Left cardiac atrium (tissue), 4 donors: ENCODE data around the gene UPK3BL1. TPM values are rescaled to one million over a fixed set of nuclear protein-coding genes. Genes with fewer than 3 reads are reported as not detected.
"Not testable (repeated sequence)": the region's sequence is repeated elsewhere in the genome, so short reads cannot be mapped to it uniquely, and the experiment has no call there.

Experiments
- ATAC-seq, 2 donors: fragments of 200-7000 bp; cut with Tn5 transposase; one replicate each; pipeline ENCODE4 v1.9.1; 2020; ENCODE audit warnings: mild to moderate bottlenecking in 2 of 2, moderate library complexity in 2 of 2
- DNase-seq: peaks from one replicate; pipeline ENCODE4 v3.0.0-alpha.2; 2020
- intact Hi-C, 2 donors: fragments of 100-400 bp; cut with DNase I; formaldehyde crosslinking; loops; one replicate each; pipeline versions ENCODE4 v1.14.1 to v1.15.1; 2022 to 2023
- total RNA-seq, 2 donors: library from RNA; stranded (reverse); fragmentation: NEBNext Ultra II Directional; extraction: Animal tissue kit (Norgen Biotek cat#: 25700); gene quantifications; one replicate each; pipeline ENCODE4 v1.2.1, GENCODE V29; 2021
- donor health status: DM: no; HTN: yes; CAD: no.
- donor health status: DM: no; HTN: yes; CAD: no; lungs with severe emphysema.
- donor health status: DM: yes; HTN: yes; CAD: no.
- donor health status: Dilated cardiomyopathy.

The UPK3BL1 gene
- total RNA-seq, 2 donors from 2014 or later = 8.3 to 19.2 TPM

DNA sequence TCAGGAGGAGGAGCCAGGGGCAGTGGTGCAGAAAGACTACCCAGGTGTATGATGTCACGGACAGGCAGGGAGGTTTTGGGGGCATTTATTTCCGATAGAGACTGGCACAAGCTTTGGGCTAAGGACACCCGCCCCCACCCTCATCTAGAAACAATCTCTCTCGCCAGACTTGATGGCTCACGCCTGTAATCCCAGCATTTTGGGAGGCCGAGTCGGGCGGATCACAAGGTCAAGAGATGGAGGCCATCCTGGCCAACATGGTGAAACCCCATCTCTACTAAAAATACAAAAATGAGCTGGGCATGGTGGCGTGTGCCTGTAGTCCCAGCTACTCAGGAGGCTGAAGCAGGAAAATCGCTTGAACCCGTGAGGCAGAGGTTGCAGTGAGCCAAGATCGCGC is 5.6 kb downstream of the UPK3BL1 start:
- intact Hi-C loops, DNase-seq, ATAC-seq: not testable (repeated sequence)

DNA sequence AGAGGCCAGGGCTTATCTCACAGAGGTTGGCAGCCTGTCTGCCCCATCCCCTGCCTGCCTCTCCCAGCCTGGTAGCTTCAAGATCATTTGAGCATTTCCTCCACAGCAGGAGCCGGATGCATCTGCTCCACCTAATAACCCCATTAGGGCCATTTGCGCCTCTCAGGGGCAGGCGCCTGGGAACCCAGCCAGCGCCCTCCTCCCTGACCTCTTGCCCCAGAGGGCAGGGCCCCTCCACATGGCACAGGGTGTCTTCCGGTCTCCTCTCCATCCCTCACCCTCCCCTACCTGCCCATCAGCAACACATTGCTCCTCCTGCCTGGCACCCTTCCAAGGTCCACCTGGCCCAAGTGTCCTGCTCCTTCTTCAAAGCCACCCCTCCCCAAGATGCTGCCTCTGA is 7.2 kb downstream of the UPK3BL1 start:
- DNase-seq, intact Hi-C loops: not testable (repeated sequence)
- peak in 1 of 2 donors; percentile 3 for ATAC-seq

DNA sequence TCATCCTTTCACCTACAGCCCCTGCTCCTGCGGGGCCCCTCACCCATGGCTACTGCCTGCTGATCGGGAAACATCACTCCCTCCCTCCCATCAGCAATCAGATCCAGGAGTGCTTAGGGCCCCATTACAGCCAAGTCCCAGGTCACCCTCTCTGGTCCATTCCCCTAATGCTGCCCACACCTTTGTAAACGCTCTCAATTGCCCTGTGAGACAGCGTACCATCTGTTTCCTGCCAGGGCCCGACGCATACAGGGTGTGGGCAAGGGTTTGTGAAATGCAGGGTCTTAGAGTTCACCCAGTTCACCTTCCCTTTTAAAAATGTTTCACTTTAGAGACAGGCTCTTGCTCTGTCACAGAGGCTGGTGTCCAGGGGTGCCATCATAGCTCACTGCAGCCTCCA is 8.3 kb downstream of the UPK3BL1 start:
- DNase-seq, intact Hi-C loops, ATAC-seq: not testable (repeated sequence)

DNA sequence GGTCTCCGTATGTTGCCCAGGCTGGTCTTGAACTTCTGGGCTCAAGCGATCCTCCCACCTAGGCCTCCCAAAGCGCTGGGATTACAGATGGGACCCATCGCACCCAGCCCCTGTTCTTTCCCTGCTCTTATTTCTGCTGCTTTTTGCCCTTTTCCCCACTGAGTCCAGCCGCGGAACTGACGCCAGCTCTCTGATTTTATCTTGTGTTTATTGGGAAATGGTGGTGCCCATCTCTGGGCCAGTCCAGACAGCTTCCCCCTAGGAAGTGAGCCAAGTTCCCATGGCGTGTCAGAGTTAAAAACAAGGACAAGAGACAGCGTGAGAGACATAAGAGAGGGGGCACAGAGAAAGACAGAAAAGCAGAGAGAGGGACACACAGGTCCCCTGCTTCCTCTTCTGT is 12.0 kb downstream of the UPK3BL1 start:
- intact Hi-C loops = not testable (repeated sequence)
- ATAC-seq = peak in 1 of 2 donors; percentile 61
- peak; percentile 24 for DNase-seq

DNA sequence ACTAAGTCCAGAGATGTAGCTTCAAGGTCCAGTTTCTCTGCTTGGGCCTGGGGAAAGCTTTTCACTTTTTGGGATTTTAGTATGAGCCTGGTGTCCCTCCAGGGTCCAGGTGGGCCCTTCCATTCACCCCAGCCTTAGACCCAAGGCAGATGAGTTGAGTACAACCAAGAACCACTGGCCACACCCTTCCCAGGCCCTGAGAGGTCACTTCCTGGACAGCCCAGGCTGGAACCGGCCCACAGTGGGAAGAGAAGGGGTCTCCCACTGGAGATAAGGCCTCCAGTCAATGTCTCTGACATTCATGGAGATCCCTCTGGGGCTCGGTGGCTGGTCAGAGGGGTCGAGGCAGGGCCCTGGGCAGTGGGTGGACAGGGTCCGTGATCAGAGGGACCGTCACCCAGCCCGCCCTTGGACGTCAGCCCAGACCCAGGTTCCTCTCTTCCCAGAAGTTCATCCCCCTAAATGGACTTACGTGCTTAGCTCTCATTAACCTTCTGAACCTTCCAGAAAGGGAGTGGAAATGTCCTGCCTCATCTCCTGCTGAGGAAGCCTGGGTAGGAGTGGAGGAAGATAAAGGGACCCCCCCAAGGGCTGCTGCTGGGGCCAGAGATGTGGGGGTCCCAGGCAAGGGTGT is 15.2 kb downstream of the UPK3BL1 start:
- intact Hi-C loops = not testable (repeated sequence)
- peak in 1 of 2 donors; percentile 10 for ATAC-seq

DNA sequence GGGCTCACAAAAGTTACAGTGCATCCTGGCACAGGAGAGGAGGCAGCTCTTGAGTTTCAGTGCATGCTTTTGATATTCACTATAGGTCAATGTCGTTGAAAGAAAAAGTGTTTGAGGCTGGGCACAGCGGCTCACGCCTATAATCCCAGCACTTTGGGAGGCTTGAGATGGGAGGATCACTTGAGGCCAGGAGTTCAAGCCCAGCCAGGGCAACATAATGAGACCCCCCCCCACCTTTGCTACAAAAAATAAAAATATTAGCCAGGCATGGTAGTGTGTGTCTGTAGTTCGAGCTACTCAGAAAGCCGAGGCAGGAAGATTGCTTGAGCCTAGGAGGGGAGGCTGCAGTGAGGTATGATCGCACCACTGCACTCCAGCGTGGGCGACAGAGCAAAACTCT is 24.5 kb downstream of the UPK3BL1 start:
- intact Hi-C loops, DNase-seq, ATAC-seq: not testable (repeated sequence)

More for the DNA sequence above, 15.2 kb downstream of the UPK3BL1 start:
- DNase-seq = not testable (repeated sequence)

DNA sequence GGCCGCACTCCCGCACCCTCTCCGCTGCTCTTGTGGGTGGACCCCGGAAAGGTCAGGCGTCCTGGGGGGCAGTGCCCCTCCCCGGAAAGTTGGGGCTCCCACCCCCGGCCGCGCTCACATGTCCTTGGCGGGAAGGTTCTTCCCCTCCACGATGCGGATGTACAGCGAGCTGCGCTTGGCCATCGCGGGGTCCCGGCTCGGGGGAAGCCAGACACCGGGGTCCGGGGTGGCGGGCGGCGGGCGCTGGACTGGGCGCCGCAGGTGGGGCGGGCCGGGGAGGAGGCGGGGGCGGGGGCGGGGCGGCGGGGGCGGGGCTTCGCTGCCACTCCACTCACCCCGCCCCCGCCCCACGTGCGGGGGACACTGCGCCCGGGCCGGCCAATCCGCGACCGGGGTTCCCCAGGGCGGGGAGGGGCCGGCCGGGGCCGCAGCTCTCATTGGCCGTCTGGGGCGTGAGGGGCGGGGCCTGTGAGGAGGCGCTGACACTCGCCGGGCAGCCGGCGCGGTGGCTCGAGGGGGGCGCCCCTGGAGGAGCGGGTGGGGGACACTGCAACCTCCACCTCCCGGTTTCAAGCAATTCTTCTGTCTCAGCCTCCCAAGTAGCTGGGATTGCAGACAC is 26.0 kb downstream of the UPK3BL1 start, which contains the start of gene RASA4:
RASA4 (minus strand) TSS at position 250 of the 619 bp plus-strand sequence; CDS start at position 183, 67 bp downstream.
- ATAC-seq (peak; percentile 91 to 96), DNase-seq (peak; percentile 56)
- intact Hi-C loops = not testable (repeated sequence)

DNA sequence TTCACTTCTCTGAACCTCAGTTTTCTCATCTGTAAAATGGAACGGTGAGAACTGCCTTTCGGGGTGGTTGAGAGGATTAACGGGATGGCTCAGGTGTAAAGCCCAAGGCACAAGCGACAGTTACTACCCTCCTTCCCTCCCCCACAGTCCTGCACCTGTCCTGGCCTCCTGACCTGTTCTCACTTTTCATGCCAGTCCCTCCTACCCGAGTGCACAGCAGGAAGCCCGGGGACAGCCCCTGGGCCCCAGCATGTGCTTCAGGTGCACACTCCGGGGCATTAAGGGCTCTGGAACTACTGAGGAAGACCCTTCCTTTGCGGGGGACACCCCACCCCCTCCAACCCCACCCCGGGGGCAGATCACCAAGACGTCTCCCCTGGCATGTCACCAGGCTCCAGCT is 26.7 kb downstream of the UPK3BL1 start:
- ATAC-seq, DNase-seq, intact Hi-C loops: not testable (repeated sequence)

DNA sequence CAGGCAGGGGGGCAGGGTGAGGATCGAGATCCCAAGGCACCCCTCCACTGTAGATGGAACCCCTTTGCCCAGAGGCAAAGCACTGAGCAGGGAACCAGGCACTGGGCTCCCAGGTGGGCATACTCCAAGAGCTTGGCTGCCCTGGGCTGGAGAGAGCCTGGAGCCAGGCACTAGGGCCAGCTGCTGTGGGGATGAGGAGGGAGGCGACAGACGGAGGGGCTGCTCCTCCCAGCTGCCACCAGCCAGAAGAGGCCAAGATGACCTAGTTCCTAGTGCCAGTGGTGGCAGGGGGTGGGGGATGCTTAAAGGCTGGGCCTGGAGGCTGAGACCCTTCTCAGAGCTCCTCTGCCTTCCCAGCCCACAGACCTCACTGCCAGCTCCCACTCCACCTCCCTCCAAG is 27.7 kb downstream of the UPK3BL1 start:
- DNase-seq, intact Hi-C loops: not testable (repeated sequence)
- peak in 1 of 2 donors; percentile 7 for ATAC-seq

DNA sequence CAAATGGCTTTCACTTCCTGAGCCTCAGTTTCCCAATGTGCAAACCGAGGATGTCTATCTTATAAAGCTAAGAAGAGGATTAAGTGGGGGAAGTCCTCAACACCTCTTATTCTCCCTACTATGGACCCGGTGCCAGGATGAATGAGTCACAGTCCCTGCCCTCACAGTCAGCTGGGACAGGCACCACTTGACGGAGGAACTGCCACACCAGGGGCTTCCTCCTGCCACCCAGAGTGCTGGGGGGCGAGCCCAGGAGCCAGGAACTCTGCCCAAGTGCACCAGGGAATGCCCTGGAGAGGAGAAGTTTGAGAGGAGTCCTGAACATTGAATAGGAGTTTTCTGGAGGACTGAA is 28.3 kb downstream of the UPK3BL1 start:
- ATAC-seq = peak in 1 of 2 donors; percentile 26
- intact Hi-C loops, DNase-seq: not testable (repeated sequence)

DNA sequence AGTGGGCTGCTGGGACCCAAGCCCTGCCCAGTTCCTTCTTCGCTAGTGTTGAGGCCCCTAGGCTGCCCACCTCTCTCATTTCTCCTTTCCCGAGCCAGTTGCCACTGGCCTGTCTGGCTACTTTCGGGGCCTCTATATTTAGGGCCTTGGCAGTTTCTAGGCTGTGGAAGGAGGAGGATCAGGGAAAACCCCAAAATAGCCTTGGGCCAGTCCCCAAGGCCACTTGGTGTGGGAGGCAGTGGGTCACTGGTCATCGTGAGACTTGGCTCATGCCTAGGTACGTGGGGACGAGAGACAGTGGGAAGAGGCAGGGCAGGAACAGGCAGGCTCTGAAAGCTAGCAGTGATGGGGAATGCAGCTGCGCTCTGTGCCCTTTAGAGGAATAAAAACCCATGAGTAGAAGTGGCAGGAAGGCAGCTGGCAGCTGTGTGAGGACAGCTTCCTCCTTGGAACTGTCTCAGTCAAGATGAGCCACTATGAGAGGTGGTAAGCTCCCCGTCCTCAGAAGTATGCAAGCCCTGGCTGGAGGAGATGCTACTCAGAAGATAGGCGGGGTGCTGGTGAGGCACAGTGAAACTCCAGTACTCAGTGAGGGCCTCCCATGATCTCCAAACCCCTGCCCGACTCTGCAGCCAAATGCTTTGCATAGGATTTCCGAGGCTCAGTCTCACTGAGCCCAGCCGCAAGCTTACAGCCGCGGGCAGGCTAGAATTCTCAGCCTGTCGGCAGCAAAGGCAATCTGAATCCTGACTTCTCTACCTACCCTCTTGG is 28.8 kb downstream of the UPK3BL1 start:
- ATAC-seq, intact Hi-C loops: not testable (repeated sequence)
- peak; percentile 11 for DNase-seq

DNA sequence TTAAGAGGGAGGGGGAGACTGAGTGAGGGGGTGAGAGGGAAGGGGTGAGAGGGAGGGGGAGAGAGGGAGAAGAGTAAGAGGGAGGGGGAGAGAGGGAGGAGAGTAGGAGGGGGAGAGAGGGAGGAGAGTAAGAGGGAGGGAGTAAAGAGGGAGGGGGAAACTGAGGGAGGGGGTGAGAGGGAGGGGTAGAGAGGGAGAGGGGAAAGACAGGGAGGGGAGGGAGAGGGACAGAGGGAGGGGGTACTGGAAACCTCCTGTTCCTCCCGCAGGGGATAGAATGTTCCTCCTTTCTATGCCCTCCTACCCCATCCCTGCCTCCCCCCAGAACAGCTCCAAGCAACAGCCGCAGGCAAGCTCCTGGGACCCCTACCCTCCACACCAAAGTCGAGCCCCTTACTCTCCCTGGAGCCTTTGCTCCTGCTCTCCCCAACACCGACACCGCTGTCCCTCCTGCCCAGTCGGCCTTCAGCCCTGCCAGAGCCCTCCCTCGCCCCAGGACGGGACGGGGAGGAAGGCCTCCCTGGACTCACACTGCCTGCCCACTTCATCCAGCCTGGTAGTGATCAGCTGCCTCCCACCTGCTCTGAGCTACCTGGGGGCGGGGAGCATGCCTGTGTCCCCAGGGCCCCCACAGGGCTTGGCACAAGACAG is 30.8 kb downstream of the UPK3BL1 start:
- peak; percentile 31 for DNase-seq
- intact Hi-C loops = not testable (repeated sequence)
- ATAC-seq = peak in 1 of 2 donors; percentile 3

DNA sequence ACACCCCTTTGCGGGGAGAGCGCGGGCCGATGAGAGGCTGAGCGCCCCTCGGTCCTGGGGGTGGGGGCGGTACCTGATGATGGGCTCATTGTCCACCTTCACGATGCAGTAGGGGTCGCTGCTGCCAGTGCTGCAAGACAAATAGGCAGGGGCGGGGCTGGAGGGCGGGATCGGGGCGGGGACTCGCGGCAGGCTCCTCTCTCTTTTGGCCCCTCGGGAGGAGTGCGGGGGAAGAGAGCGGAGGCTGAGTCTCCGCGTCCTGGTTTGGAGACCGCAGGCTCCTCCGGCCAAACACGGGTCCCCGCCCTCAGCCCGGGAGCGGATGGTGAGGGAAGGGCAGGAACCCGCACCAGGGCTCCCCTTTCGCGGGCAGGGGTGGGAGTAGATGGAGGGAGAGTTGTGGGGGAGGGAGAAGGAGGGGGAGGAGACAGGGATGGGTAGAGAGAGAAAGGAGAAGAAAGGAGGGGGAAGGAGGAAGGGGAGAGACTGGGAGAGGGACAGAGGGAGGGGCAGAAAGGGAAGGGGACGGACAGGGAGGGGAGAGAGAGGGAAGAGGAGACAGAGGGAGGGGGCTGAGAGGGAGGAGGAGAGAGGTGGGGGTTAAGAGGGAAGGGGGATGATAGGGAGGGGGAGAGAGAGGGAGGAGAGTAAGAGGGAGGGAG is 31.4 kb downstream of the UPK3BL1 start:
- ATAC-seq = peak; percentile 72 to 77
- DNase-seq, intact Hi-C loops: not testable (repeated sequence)

DNA sequence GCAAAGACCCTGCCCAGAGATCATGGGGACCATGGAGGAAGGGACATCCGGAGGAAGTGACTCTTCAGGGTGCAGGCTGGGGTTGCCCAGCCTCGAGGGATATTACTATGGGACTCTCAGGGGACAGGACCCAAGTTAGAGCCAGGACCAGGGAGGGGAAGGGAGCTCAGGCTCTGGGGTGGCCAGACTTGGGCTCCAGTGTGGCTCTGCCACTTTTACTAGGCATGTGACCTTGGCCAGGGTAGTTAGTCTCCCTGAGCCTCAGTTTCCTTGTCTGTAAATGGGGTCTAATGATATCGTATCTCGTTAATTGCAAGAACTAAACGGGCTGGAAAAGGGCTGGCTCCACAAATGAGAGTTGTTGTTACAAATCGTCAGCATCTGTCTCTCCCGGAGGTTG is 32.1 kb downstream of the UPK3BL1 start:
- intact Hi-C loops, ATAC-seq: not testable (repeated sequence)
- peak; percentile 15 for DNase-seq

DNA sequence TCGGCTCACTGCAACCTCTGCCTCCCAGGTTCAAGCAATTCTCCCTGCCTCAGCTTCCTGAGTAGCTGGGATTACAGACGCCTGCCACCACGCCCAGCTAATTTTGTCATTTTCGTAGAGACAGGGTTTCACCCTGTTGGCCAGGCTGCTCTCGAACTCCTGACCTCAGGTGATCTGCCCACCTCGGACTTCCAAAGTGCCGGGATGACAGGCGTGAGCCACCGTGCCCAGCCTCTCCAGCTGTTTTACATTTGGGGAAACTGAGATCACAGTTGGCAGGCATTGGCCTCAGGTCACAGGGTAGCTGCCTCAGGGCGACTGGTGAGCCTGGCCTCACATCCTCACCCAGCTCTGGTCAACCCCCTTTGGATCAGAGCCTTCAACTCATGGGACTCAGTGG is 32.9 kb downstream of the UPK3BL1 start:
- ATAC-seq, intact Hi-C loops, DNase-seq: not testable (repeated sequence)

DNA sequence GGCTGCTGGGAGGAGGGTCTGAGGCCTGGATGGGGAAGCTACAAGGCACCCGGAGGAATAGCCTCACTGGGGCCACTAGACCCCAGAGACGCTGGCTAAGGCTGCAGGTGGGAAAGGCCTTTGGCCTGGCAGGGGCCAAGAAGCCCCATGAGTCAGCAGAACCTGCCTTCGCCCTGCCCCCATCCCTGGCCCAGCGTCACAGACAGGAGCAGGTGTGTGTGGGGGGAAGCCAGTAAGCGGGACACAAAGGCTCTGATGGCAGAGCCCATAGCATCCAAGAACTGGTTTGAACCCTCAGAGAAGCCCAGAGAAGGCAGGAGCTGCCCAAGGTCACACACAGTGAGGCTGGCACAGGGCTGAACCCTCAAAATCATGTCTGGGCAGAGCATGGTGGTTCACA is 35.7 kb downstream of the UPK3BL1 start:
- ATAC-seq, DNase-seq, intact Hi-C loops: not testable (repeated sequence)

DNA sequence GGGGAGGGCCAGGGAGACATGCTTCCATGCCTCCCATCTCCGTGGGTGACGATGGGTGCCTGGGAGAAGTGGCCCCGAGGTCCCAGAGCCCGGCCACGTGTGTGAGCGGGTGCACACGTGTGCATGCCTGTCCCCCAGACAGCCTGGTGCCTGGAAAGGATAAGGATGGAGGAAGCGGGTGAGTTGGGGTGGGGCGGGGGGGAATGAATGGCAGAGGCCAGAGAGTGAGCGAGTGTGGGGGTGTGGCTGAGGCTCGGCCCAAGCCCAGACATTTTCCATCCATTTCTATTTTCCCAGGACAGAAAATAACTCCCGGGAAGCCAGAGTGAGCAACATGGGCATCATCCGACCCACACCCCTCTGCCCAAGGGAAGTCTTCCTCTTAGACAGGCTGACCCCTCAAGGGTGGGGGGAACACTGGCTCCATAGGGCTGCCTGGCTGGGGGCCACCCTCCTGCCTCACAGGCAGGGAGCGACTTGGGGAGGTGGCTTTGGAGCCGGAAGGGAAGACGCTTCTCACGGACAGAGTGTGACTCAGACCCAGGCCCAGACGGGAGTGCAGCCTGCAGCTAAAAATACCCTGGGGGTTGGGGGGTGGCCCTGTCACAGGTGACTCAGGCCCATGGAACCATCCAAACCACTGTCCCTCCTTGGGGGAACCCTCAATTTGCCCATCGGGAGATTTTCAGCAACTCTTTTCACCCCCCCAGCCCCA is 38.0 kb downstream of the UPK3BL1 start:
- ATAC-seq = peak; percentile 54 to 85
- DNase-seq, intact Hi-C loops: not testable (repeated sequence)

DNA sequence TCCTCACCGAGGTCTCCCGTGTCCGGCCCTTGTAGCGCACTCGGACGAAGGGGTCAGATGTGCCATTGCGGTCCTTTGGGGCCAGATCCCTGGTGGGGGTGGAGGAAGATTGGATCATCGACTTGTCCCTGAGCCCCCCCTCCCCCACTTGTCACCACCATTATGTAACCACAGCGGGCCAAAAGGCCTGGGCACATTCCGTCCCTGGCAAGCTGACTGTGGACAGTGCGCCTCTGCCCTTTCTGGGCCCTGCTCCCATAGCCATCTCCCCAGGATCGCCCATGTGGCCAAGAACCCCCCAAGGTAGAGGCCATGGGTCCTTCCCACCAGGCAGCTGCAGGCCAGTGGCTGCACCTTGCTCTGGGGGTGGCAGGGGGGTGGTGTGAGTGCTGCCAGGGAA is 40.3 kb downstream of the UPK3BL1 start:
- DNase-seq, ATAC-seq, intact Hi-C loops: not testable (repeated sequence)
